Smooth muscle cell (in vitro differentiated cells): ENCODE results near the gene CFAP73. TPM values are rescaled to one million over a fixed set of nuclear protein-coding genes. Genes with fewer than 3 reads are reported as not detected.

Experiments used
- DNase-seq: peaks from one replicate; lab custom pipeline; 2025; ENCODE audit not compliant: unreplicated experiment; lab: John Stamatoyannopoulos, UW
- H2AFZ ChIP-seq: fragments of 200-600 bp; sonication (generic); 2 replicates; pipeline ENCODE4 v1.6.0; 2016; ENCODE audit warnings: antibody characterized with exemption, low read depth, mild to moderate bottlenecking
- H3F3A ChIP-seq: fragments of 200-600 bp; sonication (generic); 2 replicates; pipeline ENCODE4 v1.6.0; 2017; ENCODE audit warnings: antibody characterized with exemption, low read depth
- H3K27ac ChIP-seq: fragments of 200-600 bp; sonication (generic); 2 replicates; pipeline ENCODE4 v1.5.1; 2016; ENCODE audit warnings: low read depth, mild to moderate bottlenecking
- H3K27me3 ChIP-seq: fragments of 200-600 bp; sonication (generic); 2 replicates; pipeline ENCODE4 v1.6.1; 2016; ENCODE audit warnings: low read depth, mild to moderate bottlenecking
- H3K36me3 ChIP-seq: fragments of 200-600 bp; sonication (generic); 2 replicates; pipeline ENCODE4 v1.5.1; 2016; ENCODE audit warnings: low read depth
- H3K4me1 ChIP-seq: fragments of 200-600 bp; sonication (generic); 2 replicates; pipeline ENCODE4 v1.5.1; 2016; ENCODE audit warnings: low read depth
- H3K4me2 ChIP-seq: fragments of 200-600 bp; sonication (generic); 2 replicates; pipeline ENCODE4 v1.6.0; 2016; ENCODE audit warnings: mild to moderate bottlenecking
- H3K4me3 ChIP-seq: fragments of 200-600 bp; sonication (generic); 2 replicates; pipeline ENCODE4 v1.5.1; 2016; ENCODE audit warnings: mild to moderate bottlenecking
- H3K79me2 ChIP-seq: fragments of 200-600 bp; sonication (generic); 2 replicates; pipeline ENCODE4 v1.6.0; 2016; ENCODE audit warnings: low read depth, mild to moderate bottlenecking
- H3K9ac ChIP-seq: fragments of 200-600 bp; sonication (generic); 2 replicates; pipeline ENCODE4 v1.6.0; 2016; ENCODE audit warnings: low read depth
- H3K9me3 ChIP-seq: fragments of 200-600 bp; sonication (generic); replicated peaks from 2 replicates; pipeline ENCODE4 v1.5.1; 2016; ENCODE audit warnings: low read depth
- H4K20me1 ChIP-seq: fragments of 200-600 bp; sonication (generic); 2 replicates; pipeline ENCODE4 v1.6.0; 2016; ENCODE audit warnings: low read depth
- WGBS: methylation state at CpG from one replicate; pipeline ENCODE4 v1.1.7; 2016; ENCODE audit warnings: low lambda C conversion rate; 5-methylcytosine and 5-hydroxymethylcytosine counted together
- polyA plus RNA-seq: library from polyadenylated mRNA; unstranded; fragments of >200 nt; fragmentation: Nextera tagmentation; extraction: Ambion mirVana; gene quantifications from 2 replicates; pipeline ENCODE4 v1.2.1, GENCODE V29; 2016
- total RNA-seq: library from RNA; depleted of rRNA; stranded (reverse); fragments of >200 nt; gene quantifications from 2 replicates; pipeline ENCODE4 v1.2.3, GENCODE V29; 2014
- TF ChIP-seq, protein P1 (sequence below): fragments of 200-600 bp; sonication (generic); IDR thresholded peaks from 2 replicates; pipeline ENCODE4 v1.5.1; 2017; ENCODE audit warnings: borderline replicate concordance, mild to moderate bottlenecking, antibody characterized with exemption; ENCODE audit not compliant: insufficient read depth, poor library complexity, severe bottlenecking

CFAP73 gene
- total and polyA plus RNA-seq, 2 experiments from 2014 or later: not detected

DNA sequence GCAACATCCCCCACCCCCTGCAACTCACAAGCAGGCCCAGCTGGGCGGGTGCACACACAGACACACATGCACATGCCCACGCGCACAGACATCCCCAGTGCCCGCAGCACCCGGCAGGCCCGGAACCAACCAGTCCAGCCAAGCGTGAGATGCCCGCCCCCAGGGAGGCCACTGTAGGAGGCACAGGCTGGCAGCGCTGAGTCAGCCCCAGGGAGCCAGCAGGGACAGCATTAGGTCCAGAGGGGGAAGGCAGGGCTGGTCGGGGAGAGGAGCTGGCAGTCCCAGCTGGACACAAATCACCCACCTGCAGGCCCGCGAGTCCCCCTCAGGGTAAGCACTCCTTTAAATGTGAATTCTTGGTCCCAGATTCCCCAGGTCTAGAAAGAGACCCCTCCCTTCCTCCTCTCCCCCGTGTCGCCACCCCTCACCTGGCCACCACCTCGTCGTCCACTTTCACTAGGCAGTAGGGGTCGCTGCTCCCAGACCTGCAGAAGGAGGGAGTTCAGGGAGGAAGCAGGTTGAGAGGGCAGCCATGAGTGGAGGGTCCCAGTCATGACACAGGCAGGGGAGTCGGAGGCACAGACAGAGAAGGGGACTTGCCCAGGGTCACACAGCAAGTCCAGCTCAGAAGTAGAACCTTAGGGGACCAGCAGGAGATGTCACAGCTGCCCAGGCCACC, 18.9 kb upstream of the CFAP73 start:
- no peak overlapping the region for H2AFZ ChIP-seq
- DNase-seq: no peak
- H3K27ac ChIP-seq: no peak overlapping the region
- H3K36me3 ChIP-seq: no peaks in the 10 kb centered on the region
- H3K9me3 ChIP-seq: no peaks in the 10 kb centered on the region
- no peaks in the 10 kb centered on the region for H3K79me2 ChIP-seq
- no peaks in the 10 kb centered on the region for H4K20me1 ChIP-seq
- H3K4me1 ChIP-seq: no peaks in the 10 kb centered on the region
- no peak overlapping the region for H3K9ac ChIP-seq
- H3K4me2 ChIP-seq: no peak overlapping the region
- TF ChIP-seq, protein P1, sequence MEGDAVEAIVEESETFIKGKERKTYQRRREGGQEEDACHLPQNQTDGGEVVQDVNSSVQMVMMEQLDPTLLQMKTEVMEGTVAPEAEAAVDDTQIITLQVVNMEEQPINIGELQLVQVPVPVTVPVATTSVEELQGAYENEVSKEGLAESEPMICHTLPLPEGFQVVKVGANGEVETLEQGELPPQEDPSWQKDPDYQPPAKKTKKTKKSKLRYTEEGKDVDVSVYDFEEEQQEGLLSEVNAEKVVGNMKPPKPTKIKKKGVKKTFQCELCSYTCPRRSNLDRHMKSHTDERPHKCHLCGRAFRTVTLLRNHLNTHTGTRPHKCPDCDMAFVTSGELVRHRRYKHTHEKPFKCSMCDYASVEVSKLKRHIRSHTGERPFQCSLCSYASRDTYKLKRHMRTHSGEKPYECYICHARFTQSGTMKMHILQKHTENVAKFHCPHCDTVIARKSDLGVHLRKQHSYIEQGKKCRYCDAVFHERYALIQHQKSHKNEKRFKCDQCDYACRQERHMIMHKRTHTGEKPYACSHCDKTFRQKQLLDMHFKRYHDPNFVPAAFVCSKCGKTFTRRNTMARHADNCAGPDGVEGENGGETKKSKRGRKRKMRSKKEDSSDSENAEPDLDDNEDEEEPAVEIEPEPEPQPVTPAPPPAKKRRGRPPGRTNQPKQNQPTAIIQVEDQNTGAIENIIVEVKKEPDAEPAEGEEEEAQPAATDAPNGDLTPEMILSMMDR: no peak
- 60% methylated on average over 17 of the region's 18 CpGs for WGBS
- H3K27me3 ChIP-seq: peaks cover 6% of the 10 kb centered on the region
- H3F3A ChIP-seq: no peaks in the 10 kb centered on the region
- no peak overlapping the region for H3K4me3 ChIP-seq

DNA sequence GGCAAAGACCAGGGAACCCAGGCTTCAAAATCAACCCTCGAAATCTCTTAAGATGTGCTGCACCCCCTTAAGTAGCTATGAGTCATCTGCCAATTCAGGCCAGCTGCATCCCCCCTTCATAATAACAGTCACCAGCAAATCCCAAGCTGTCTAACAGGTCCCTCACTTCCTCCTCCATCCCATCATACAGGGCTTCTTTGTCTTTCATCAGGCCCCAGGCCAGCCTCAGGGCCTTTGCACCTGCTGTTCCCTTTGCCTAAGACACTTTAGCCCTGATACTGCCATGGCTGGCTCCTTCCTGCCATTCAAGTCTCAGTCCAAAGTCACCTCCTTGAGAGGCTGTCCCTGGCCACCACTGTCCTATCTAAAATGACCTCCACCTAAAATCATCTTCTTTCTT, 18.0 kb upstream of the CFAP73 start:
- 67% methylated on average over 1 of the region's 1 CpG for WGBS
- no peaks in the 10 kb centered on the region for H3K36me3 ChIP-seq
- DNase-seq: no peak

GRCh38 chr12:113133036-113133435, 16.5 kb upstream of the CFAP73 start:
- 41% methylated on average over 6 of the region's 6 CpGs for WGBS
- no peak for DNase-seq
- Histone ChIP-seq H2AFZ (no peak overlapping the region), H4K20me1 (no peaks in the 10 kb centered on the region), H3F3A (no peaks in the 10 kb centered on the region), H3K4me3 (no peak overlapping the region), H3K9me3 (no peaks in the 10 kb centered on the region), H3K36me3 (no peaks in the 10 kb centered on the region), H3K27me3 (peaks cover 16% of the 10 kb centered on the region), H3K27ac (no peak overlapping the region), H3K4me1 (no peaks in the 10 kb centered on the region), H3K79me2 (no peaks in the 10 kb centered on the region), H3K4me2 (no peak overlapping the region), H3K9ac (no peak overlapping the region)
- TF ChIP-seq, protein P1: no peak

More for the DNA sequence above, 18.0 kb upstream of the CFAP73 start:
- Histone ChIP-seq H3K27ac (no peak overlapping the region), H3K4me2 (no peak overlapping the region), H3K4me1 (no peaks in the 10 kb centered on the region), H3K4me3 (no peak overlapping the region), H3K27me3 (peaks cover 15% of the 10 kb centered on the region), H3K79me2 (no peaks in the 10 kb centered on the region), H2AFZ (no peak overlapping the region), H3K9ac (no peak overlapping the region), H3F3A (no peaks in the 10 kb centered on the region), H4K20me1 (no peaks in the 10 kb centered on the region), H3K9me3 (no peaks in the 10 kb centered on the region)
- TF ChIP-seq, protein P1: no peak

DNA sequence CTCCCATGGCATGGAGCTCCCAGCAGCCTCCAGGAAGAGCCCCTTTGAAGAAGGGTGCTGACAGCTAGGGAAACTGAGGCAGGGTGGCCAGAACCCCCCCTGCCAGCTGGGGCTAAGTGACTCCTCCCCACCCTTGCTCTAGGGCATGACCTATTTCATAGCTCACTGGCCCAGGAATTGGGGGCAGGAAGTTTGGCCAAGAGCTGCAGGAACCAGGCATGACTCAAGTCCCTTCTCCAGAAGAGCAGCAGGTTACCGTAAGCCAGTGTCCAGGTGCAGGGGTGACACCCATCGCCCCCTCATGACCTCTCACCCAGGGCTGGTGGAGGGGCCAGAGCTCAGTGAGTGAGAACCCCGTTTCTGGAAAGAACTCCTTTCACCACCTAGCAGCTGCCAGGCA, 15.9 kb upstream of the CFAP73 start:
- Histone ChIP-seq H3F3A (no peaks in the 10 kb centered on the region), H3K9me3 (no peaks in the 10 kb centered on the region), H3K27ac (no peak overlapping the region), H3K4me1 (no peaks in the 10 kb centered on the region), H3K27me3 (peaks cover 16% of the 10 kb centered on the region), H3K79me2 (no peaks in the 10 kb centered on the region), H3K36me3 (no peaks in the 10 kb centered on the region), H3K4me3 (no peak overlapping the region), H3K9ac (no peak overlapping the region), H2AFZ (no peak overlapping the region), H3K4me2 (no peak overlapping the region), H4K20me1 (no peaks in the 10 kb centered on the region)
- no peak for DNase-seq
- TF ChIP-seq, protein P1: no peak
- 85% methylated on average over 3 of the region's 3 CpGs for WGBS
